GM19467 (cell line): ENCODE data around the gene PXMP4.

Experiments
- ATAC-seq: cut with Tn5 transposase; IDR thresholded peaks from one replicate; pipeline ENCODE4 v1.9.1; 2021; ENCODE audit warnings: mild to moderate bottlenecking, moderate library complexity; ENCODE audit not compliant: unreplicated experiment

Gene PXMP4

GRCh38 chr20:33656783-33657703, 63.1 kb downstream of the PXMP4 start:
- ATAC-seq = no peak

- ATAC-seq = no peak
Measured at GRCh38 chr20:33656010-33656782, 63.9 kb downstream of the PXMP4 start.

- no peak for ATAC-seq
Measured at GRCh38 chr20:33655164-33655563, 64.9 kb downstream of the PXMP4 start.

GRCh38 chr20:33654680-33655161, 65.4 kb downstream of the PXMP4 start:
- no peak for ATAC-seq

- no peak for ATAC-seq
Measured at GRCh38 chr20:33653900-33654596, 66.1 kb downstream of the PXMP4 start.

GRCh38 chr20:33653218-33653899, 66.8 kb downstream of the PXMP4 start:
- no peak for ATAC-seq
